DOHH2 (cell line): ENCODE data around the gene GNA14.

ENCODE experiments used
- H3F3A ChIP-seq: fragments of 200-600 bp; sonication (generic), shearing (Covaris generic); 2 replicates; pipeline ENCODE4 v1.6.0; 2016; ENCODE audit warnings: antibody characterized with exemption, mild to moderate bottlenecking; ENCODE audit not compliant: control insufficient read depth, insufficient read depth
- H3K27ac ChIP-seq: fragments of 200-600 bp; sonication (generic); 2 replicates; pipeline ENCODE4 v1.5.1; 2014; ENCODE audit warnings: low read depth, mild to moderate bottlenecking, low read length, moderate library complexity
- H3K27me3 ChIP-seq: fragments of 200-600 bp; sonication (generic); 2 replicates; pipeline ENCODE4 v1.6.1; 2014; ENCODE audit warnings: mild to moderate bottlenecking, low read length, mixed read lengths; ENCODE audit not compliant: control insufficient read depth
- H3K36me3 ChIP-seq: fragments of 200-600 bp; sonication (generic); 2 replicates; pipeline ENCODE4 v1.6.1; 2014; ENCODE audit warnings: mild to moderate bottlenecking, low read length, moderate library complexity, mixed read lengths; ENCODE audit not compliant: control insufficient read depth
- H3K4me1 ChIP-seq: fragments of 200-600 bp; sonication (generic); 2 replicates; pipeline ENCODE4 v1.6.1; 2014; ENCODE audit warnings: mild to moderate bottlenecking, low read length, mixed read lengths; ENCODE audit not compliant: control insufficient read depth
- H3K4me2 ChIP-seq: fragments of 200-600 bp; sonication (generic); 2 replicates; pipeline ENCODE4 v1.6.0; 2014; ENCODE audit warnings: mild to moderate bottlenecking, low read length, moderate library complexity
- H3K4me3 ChIP-seq: fragments of 200-600 bp; sonication (generic); 2 replicates; pipeline ENCODE4 v1.5.1; 2014; ENCODE audit warnings: mild to moderate bottlenecking, low read length, mixed read lengths
- H3K79me2 ChIP-seq: fragments of 200-600 bp; sonication (generic); 2 replicates; pipeline ENCODE4 v1.6.1; 2014; ENCODE audit warnings: mild to moderate bottlenecking, low read length, mixed read lengths; ENCODE audit not compliant: control insufficient read depth
- H3K9me2 ChIP-seq: fragments of 200-600 bp; sonication (generic); replicated peaks from 2 replicates; pipeline ENCODE4 v1.6.1; 2014; ENCODE audit warnings: mild to moderate bottlenecking, low read length, mixed read lengths; ENCODE audit not compliant: control insufficient read depth
- H3K9me3 ChIP-seq: fragments of 200-600 bp; sonication (generic); 2 replicates; pipeline ENCODE4 v1.6.1; 2014; ENCODE audit warnings: antibody characterized with exemption, low read length, mixed read lengths; ENCODE audit not compliant: control insufficient read depth, insufficient read depth
- H4K20me1 ChIP-seq: fragments of 200-600 bp; sonication (generic); 2 replicates; pipeline ENCODE4 v1.6.0; 2014; ENCODE audit warnings: low read depth, mild to moderate bottlenecking, antibody characterized with exemption, low read length, moderate library complexity; ENCODE audit not compliant: control insufficient read depth, insufficient read depth
- CTCF ChIP-seq: fragments of 200-600 bp; sonication (generic); IDR thresholded peaks from one replicate; pipeline ENCODE4 v1.5.1; 2014; ENCODE audit warnings: antibody characterized with exemption, mild to moderate bottlenecking, low read depth, low read length; ENCODE audit not compliant: poor library complexity, severe bottlenecking
- EZH2phosphoT487 ChIP-seq: fragments of 200-600 bp; sonication (generic); IDR thresholded peaks from 2 replicates; pipeline ENCODE4 v1.6.1; 2017; ENCODE audit warnings: borderline replicate concordance, mild to moderate bottlenecking, antibody characterized with exemption, low read length, moderate library complexity, mixed read lengths

Gene GNA14

GRCh38 chr9:77649109-77649812 is 1.1 kb upstream of the GNA14 start:
- Histone ChIP-seq H3K9me2 (no peaks in the 10 kb centered on the region), H3K4me1 (no peaks in the 10 kb centered on the region), H3K4me3 (no peak overlapping the region), H3K9me3 (no peaks in the 10 kb centered on the region), H3K27me3 (no peaks in the 10 kb centered on the region), H3K4me2 (no peak overlapping the region), H4K20me1 (no peaks in the 10 kb centered on the region), H3K27ac (no peak overlapping the region), H3K79me2 (no peaks in the 10 kb centered on the region), H3F3A (no peaks in the 10 kb centered on the region), H3K36me3 (no peaks in the 10 kb centered on the region)
- TF ChIP-seq EZH2phosphoT487, result no peak
- no peak for TF ChIP-seq CTCF

GRCh38 chr9:77647267-77648233 is 572 bp downstream of the GNA14 start:
- Histone ChIP-seq H3K4me3 (no peak overlapping the region), H3K4me2 (no peak overlapping the region), H3F3A (no peaks in the 10 kb centered on the region), H3K27me3 (no peaks in the 10 kb centered on the region), H3K9me3 (no peaks in the 10 kb centered on the region), H3K79me2 (no peaks in the 10 kb centered on the region), H3K27ac (no peak overlapping the region), H3K9me2 (no peaks in the 10 kb centered on the region), H3K4me1 (no peaks in the 10 kb centered on the region), H3K36me3 (no peaks in the 10 kb centered on the region), H4K20me1 (no peaks in the 10 kb centered on the region)
- no peak for TF ChIP-seq EZH2phosphoT487

GRCh38 chr9:77643871-77644270 is 4.3 kb downstream of the GNA14 start:
- Histone ChIP-seq H3K9me2 (no peaks in the 10 kb centered on the region), H4K20me1 (no peaks in the 10 kb centered on the region), H3K9me3 (no peaks in the 10 kb centered on the region), H3K79me2 (no peaks in the 10 kb centered on the region), H3K4me2 (no peak overlapping the region), H3K36me3 (no peaks in the 10 kb centered on the region), H3K27me3 (no peaks in the 10 kb centered on the region), H3K27ac (no peak overlapping the region), H3K4me1 (no peaks in the 10 kb centered on the region), H3F3A (no peaks in the 10 kb centered on the region), H3K4me3 (no peak overlapping the region)
- TF ChIP-seq EZH2phosphoT487 (no peak), CTCF (no peak)
